ENCODE measurements around the gene UEVLD. TPM values are rescaled to one million over a fixed set of nuclear protein-coding genes. Genes with fewer than 3 reads are reported as not detected.

Gene UEVLD
- 10 to 100 TPM in 4 of 5 donors, 1 to 10 TPM in 1; 6.7 to 40.6 (median 22.2) TPM for total RNA-seq
- 10 to 100 TPM in 2 of 3 donors, 1 to 10 TPM in 1; 4.9 to 11.9 (median 10.4) TPM for polyA plus RNA-seq
- long read RNA-seq, donor 1, partial matches to known transcripts: 0 of 1 reads
- long read RNA-seq, donor 1, other reads (novel, unspliced or antisense): 0 of 1 reads
- long read RNA-seq, donor 2, full-length matches to known transcripts: 3 of 3 reads
- long read RNA-seq, donor 2, partial matches to known transcripts: 0 of 3 reads
- long read RNA-seq, donor 2, other reads (novel, unspliced or antisense): 0 of 3 reads
- long read RNA-seq, donor 3, full-length matches to known transcripts: 1 of 1 reads
- long read RNA-seq, donor 3, partial matches to known transcripts: 0 of 1 reads
- long read RNA-seq, donor 3, other reads (novel, unspliced or antisense): 0 of 1 reads
- long read RNA-seq, donor 4, partial matches to known transcripts: 0 of 1 reads
- long read RNA-seq, donor 4, other reads (novel, unspliced or antisense): 0 of 1 reads
- long read RNA-seq, donor 5, full-length matches to known transcripts: 2 of 2 reads
- long read RNA-seq, donor 5, partial matches to known transcripts: 0 of 2 reads
- long read RNA-seq, donor 5, other reads (novel, unspliced or antisense): 0 of 2 reads
- long read RNA-seq, donor 6, full-length matches to known transcripts: 6 of 14 reads
- long read RNA-seq, donor 6, partial matches to known transcripts: 8 of 14 reads
- long read RNA-seq, donor 6, other reads (novel, unspliced or antisense): 0 of 14 reads
- long read RNA-seq, donor 7, full-length matches to known transcripts: 3 of 3 reads
- long read RNA-seq, donor 7, partial matches to known transcripts: 0 of 3 reads
- long read RNA-seq, donor 7, other reads (novel, unspliced or antisense): 0 of 3 reads
- long read RNA-seq, donor 8, full-length matches to known transcripts: 4 of 4 reads
- long read RNA-seq, donor 8, partial matches to known transcripts: 0 of 4 reads
- long read RNA-seq, donor 8, other reads (novel, unspliced or antisense): 0 of 4 reads
- long read RNA-seq, donor 9: 0 reads
- long read RNA-seq, donor 10, partial matches to known transcripts: 0 of 1 reads
- long read RNA-seq, donor 10, other reads (novel, unspliced or antisense): 0 of 1 reads

DNA sequence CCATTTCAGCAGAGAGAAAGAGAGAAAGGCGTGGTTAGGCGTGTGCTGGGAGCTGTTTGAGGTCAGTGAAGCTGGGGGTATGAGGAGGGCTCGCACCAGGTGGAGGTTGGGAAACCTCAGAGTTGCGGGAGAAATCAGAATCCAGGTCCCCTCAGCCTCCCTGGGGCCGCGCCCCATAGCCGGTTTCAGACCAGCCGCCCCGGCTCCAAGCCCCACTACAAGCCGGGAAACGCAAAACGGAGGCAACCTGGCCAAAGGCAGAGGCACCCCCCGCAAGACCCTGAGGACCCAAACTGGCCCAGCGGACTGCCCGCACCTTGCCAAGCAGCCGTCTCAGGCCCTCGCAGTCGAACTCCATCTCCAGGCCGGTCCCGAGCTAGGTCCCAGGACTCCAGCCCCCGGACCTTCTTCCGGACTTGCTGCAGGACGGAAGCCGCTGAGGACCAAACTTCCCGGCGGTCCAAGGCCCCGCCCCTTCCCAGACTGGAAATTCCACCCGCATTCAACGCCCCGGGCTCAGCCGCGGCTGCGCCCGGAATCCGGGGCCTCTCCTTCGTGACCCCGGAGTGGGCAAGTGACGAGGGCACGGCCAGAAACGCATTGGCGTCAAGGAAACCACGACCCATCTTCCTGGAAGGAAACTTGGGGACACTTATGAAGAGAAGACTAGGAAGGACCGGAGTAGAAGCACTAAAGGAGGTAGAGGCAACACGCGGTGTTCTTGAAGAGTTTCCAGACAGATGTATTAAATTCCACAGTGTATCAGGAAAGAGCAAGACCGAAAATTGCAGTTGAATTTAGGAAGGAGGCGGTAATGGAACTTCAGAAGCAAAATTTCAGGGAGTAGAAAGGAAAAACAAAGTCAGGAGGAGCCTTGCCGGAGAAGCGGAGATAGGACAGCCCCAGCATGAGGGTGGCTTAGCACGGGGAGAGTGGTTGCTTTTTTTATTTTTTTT is at the start of gene UEVLD:
Gene UEVLD (minus strand): TSS at position 438 of the 956 bp plus-strand sequence. CDS start 80 bp downstream, at position 358.
- H3K27ac ChIP-seq: peak within 1 kb of the TSS; percentile 85 to 93 (median 87)
- H3K4me1 ChIP-seq: peaks cover 25 to 52% (median 39%) of the 10 kb centered on the region in 4 donors
- intact Hi-C loops (cut with DNase I; ENCODE audit: low total_unique reads): no loop called here
- WGBS, 5 donors: 1 to 3% (median 2%) methylated on average over 43 to 50 of the region's 50 CpGs
- H3K4me3 ChIP-seq: peak within 1 kb of the TSS; percentile 77 to 89 (median 86)
- no peaks in the 10 kb centered on the region for H3K27me3 ChIP-seq
- TF ChIP-seq, protein P1, sequence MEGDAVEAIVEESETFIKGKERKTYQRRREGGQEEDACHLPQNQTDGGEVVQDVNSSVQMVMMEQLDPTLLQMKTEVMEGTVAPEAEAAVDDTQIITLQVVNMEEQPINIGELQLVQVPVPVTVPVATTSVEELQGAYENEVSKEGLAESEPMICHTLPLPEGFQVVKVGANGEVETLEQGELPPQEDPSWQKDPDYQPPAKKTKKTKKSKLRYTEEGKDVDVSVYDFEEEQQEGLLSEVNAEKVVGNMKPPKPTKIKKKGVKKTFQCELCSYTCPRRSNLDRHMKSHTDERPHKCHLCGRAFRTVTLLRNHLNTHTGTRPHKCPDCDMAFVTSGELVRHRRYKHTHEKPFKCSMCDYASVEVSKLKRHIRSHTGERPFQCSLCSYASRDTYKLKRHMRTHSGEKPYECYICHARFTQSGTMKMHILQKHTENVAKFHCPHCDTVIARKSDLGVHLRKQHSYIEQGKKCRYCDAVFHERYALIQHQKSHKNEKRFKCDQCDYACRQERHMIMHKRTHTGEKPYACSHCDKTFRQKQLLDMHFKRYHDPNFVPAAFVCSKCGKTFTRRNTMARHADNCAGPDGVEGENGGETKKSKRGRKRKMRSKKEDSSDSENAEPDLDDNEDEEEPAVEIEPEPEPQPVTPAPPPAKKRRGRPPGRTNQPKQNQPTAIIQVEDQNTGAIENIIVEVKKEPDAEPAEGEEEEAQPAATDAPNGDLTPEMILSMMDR (IDR thresholded peaks at IDR 0.05): no peak
- TF ChIP-seq POLR2AphosphoS5 (IDR thresholded peaks at IDR 0.05): peak; percentile 62 to 96 (median 92)
- TF ChIP-seq POLR2A (IDR thresholded peaks at IDR 0.05): peak in 1 of 4 donors; percentile 47
- peak; percentile 44 for TF ChIP-seq EP300 (IDR thresholded peaks at IDR 0.05)
- DNase-seq: peak; percentile 90 to 96
- H3K9me3 ChIP-seq: no peaks in the 10 kb centered on the region
- no peaks in the 10 kb centered on the region for H3K36me3 ChIP-seq

- Histone ChIP-seq H3K4me1 (peaks cover 12 to 38% (median 35%) of the 10 kb centered on the region in 4 donors), H3K36me3 (no peaks in the 10 kb centered on the region), H3K4me3 (peak within 1 kb of the TSS; percentile 66 to 97 (median 86)), H3K27ac (peak within 1 kb of the TSS; percentile 87 to 97 (median 94)), H3K9me3 (no peaks in the 10 kb centered on the region), H3K27me3 (no peaks in the 10 kb centered on the region)
- intact Hi-C loops (cut with DNase I; ENCODE audit: low total_unique reads): no loop called here
- 0% methylated on average over 51 to 60 of the region's 60 CpGs for WGBS, 5 donors
- TF ChIP-seq POLR2A (IDR thresholded peaks at IDR 0.05) (peak in 2 of 4 donors; percentile 63 to 91), POLR2AphosphoS5 (IDR thresholded peaks at IDR 0.05) (peak; percentile 91 to 97 (median 96)), EP300 (IDR thresholded peaks at IDR 0.05) (no peak)
- TF ChIP-seq, protein P1 (IDR thresholded peaks at IDR 0.05): no peak
- peak; percentile 100 for DNase-seq
Observed at GRCh38 chr11:18634140-18635032, 45.9 kb upstream of the UEVLD start, which contains the start of gene SPTY2D1. Gene SPTY2D1 (minus strand): TSS chr11:18634342. CDS start chr11:18634257, 85 bp downstream.
